Mucosa of descending colon (tissue), 3 donors: ENCODE data around the gene GNGT2. TPM values are rescaled to one million over a fixed set of nuclear protein-coding genes. Genes with fewer than 3 reads are reported as not detected.

Experiments used
- ATAC-seq: fragments of 200-7000 bp; cut with Tn5 transposase; one replicate; pipeline ENCODE4 v1.9.1; 2020; ENCODE audit warnings: mild to moderate bottlenecking, moderate library complexity
- DNase-seq, 3 donors: peaks; one replicate each; pipeline ENCODE4 v3.0.0-alpha.2; 2020
- H3K36me3 ChIP-seq: fragments of 200-600 bp; one replicate; pipeline ENCODE4 v1.8.0; 2021; ENCODE audit warnings: low read depth, mild to moderate bottlenecking
- H3K4me1 ChIP-seq: fragments of 200-600 bp; one replicate; pipeline ENCODE4 v1.8.0; 2021; ENCODE audit warnings: low read depth, mild to moderate bottlenecking
- H3K4me3 ChIP-seq: fragments of 200-600 bp; one replicate; pipeline ENCODE4 v1.8.0; 2021; ENCODE audit warnings: mild to moderate bottlenecking
- H3K9me3 ChIP-seq: fragments of 200-600 bp; one replicate; pipeline ENCODE4 v1.8.0; 2021; ENCODE audit warnings: mild to moderate bottlenecking
- intact Hi-C, 2 donors: fragments of 100-400 bp; cut with DNase I in 1 of 2; cut with micrococcal nuclease in 1 of 2; formaldehyde crosslinking; loops; one replicate each; pipeline versions ENCODE4 v1.11.0 to v1.11.1; 2022; cut with DNase I, micrococcal nuclease
- total RNA-seq, 3 donors: library from RNA; stranded (reverse); fragmentation: NEBNext Ultra II Directional in 2 of 3; extraction: Animal tissue kit (Norgen Biotek cat#: 25700) in 2 of 3; gene quantifications; one replicate each; pipeline versions ENCODE4 v1.2.1 to v1.2.4, GENCODE V29; 2021 to 2023
- TF ChIP-seq, protein P1 (sequence below): fragments of 200-600 bp; IDR thresholded peaks from one replicate; pipeline ENCODE4 v1.8.0; 2022; ENCODE audit warnings: antibody characterized with exemption, mild to moderate bottlenecking
- donor health status: DM: no; HTN: no; CAD: no; lungs with moderate emphysema.
- donor health status: DM: no; HTN: no; CAD: no.
- donor health status: DM: no; HTN: yes; CAD: no.

The GNGT2 gene
- total RNA-seq, 3 donors from 2014 or later = 0.89 to 1.7 (median 0.96) TPM

DNA sequence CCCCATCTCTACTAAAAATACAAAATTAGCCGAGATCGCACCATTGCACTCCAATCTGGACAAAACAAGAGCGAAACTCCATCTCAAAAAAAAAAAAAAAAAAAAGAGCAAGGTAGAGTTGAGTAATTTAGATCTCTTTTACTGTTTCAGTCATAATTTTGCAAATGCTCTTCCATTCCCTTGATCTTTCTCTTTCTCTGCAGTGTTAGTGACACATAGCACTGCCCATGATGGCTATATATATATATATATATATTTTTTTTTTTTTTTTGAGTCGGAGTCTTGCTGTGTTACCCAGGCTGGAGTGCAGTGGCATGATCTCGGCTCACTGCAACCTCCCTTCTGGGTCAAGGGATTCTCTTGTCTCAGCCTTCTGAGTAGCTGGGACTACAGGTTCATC lies 32.4 kb upstream of the GNGT2 start:
- H3K4me3 ChIP-seq = no peak overlapping the region
- no peaks in the 10 kb centered on the region for H3K9me3 ChIP-seq
- no peak for ATAC-seq
- no peaks in the 10 kb centered on the region for H3K36me3 ChIP-seq
- intact Hi-C loops = no loop called here
- no peak for DNase-seq
- H3K4me1 ChIP-seq = no peaks in the 10 kb centered on the region
- TF ChIP-seq, protein P1, sequence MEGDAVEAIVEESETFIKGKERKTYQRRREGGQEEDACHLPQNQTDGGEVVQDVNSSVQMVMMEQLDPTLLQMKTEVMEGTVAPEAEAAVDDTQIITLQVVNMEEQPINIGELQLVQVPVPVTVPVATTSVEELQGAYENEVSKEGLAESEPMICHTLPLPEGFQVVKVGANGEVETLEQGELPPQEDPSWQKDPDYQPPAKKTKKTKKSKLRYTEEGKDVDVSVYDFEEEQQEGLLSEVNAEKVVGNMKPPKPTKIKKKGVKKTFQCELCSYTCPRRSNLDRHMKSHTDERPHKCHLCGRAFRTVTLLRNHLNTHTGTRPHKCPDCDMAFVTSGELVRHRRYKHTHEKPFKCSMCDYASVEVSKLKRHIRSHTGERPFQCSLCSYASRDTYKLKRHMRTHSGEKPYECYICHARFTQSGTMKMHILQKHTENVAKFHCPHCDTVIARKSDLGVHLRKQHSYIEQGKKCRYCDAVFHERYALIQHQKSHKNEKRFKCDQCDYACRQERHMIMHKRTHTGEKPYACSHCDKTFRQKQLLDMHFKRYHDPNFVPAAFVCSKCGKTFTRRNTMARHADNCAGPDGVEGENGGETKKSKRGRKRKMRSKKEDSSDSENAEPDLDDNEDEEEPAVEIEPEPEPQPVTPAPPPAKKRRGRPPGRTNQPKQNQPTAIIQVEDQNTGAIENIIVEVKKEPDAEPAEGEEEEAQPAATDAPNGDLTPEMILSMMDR = no peak

DNA sequence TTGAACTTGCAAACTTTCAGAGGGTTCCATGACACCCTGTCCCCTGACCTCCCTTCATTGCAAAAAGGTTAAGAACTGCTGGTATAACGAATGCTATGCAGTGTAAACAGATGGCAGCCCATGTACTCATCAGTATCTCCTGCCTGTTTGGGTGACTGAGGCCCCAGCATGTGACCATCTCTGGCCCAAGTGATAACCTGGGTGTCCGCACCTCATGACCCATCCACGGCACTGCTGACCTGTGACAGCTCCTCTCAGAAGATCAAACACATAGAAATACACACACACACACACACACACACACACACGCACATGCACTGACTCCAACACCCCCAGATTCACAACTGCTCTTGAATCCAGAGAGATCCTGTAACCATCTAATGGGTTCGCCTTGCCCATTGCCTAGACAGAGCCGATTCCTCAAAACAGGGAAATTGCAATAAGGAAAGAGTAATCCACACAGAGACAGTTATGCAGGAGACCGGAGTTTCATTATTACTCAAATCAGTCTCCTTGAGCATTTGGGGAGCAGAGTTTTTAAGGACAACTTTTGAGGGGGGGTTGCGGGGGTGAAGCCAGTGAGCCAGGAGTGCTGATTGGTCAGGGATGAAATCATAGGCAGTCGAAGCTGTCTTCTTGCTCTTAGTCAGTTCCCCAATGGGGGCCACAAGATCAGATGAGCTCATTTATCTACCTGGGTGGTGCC lies 31.5 kb upstream of the GNGT2 start:
- no peak overlapping the region for H3K4me3 ChIP-seq
- no peak for ATAC-seq
- no peaks in the 10 kb centered on the region for H3K36me3 ChIP-seq
- no peaks in the 10 kb centered on the region for H3K9me3 ChIP-seq
- H3K4me1 ChIP-seq = no peaks in the 10 kb centered on the region
- DNase-seq = no peak
- TF ChIP-seq, protein P1 = no peak
- intact Hi-C loops = no loop called here

DNA sequence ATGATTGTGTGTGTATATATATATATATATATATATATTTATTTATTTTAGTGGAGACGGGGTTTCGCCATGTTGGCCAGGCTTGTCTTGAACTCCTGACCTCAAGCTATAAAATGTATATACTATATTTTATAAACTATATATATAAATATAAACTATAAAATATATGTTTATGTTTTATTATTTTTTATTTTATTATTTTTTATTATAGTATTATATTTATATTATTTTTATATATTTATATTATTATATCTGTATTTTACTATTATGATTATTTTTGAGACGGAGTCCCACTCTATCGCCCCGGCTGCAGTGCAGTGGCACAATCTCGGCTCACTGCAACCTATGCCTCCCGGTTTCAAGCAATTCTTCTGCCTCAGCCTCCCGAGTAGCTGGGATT lies 30.7 kb upstream of the GNGT2 start:
- no peaks in the 10 kb centered on the region for H3K9me3 ChIP-seq
- TF ChIP-seq, protein P1 = no peak
- DNase-seq (no peak), ATAC-seq (no peak)
- H3K4me3 ChIP-seq = no peak overlapping the region
- H3K4me1 ChIP-seq = no peaks in the 10 kb centered on the region
- no peaks in the 10 kb centered on the region for H3K36me3 ChIP-seq
- intact Hi-C loops = no loop called here

DNA sequence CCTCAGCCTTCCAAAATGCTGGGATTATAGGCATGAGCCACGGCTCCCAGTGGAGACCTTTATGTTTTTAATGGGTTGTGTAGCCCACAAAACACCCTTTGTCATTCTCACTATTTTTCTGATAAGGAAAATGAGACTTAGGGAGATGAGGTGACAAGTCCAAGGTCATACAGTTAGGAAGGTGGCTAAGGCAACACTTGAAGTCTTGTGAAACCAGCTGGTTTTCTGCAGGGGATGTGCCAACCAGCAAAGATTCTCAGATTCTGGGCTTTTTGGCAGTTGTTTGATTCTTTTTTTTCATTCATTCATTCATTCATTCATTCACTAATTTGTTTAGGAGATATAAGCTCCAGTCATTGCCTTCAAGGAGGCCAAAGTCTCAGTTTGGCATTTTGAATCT lies 30.2 kb upstream of the GNGT2 start:
- Histone ChIP-seq H3K9me3 (no peaks in the 10 kb centered on the region), H3K4me3 (no peak overlapping the region), H3K36me3 (no peaks in the 10 kb centered on the region), H3K4me1 (no peaks in the 10 kb centered on the region)
- DNase-seq (no peak), ATAC-seq (no peak)
- TF ChIP-seq, protein P1 = no peak
- intact Hi-C loops = no loop called here

DNA sequence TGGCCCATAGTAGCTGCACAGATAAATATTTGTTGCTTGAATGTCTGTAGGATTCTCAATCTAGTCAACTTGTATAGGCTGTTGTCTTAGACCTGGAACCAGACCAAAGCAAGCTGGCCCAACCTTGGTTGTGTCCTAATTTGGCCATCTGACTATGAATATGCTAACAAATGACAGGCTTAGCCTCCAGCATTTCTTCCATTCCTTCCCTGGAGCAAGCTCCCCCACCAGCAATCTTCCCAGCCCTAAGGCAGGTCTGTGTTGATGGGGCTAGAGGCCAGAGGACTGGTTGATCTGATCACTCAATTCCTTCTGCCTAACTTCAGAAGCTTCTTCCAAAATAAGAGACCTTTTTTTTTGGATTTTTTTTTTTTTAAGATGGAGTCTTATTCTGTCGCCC lies 29.6 kb upstream of the GNGT2 start:
- TF ChIP-seq, protein P1 = no peak
- DNase-seq (no peak), ATAC-seq (no peak)
- no peak overlapping the region for H3K4me3 ChIP-seq
- H3K36me3 ChIP-seq = no peaks in the 10 kb centered on the region
- H3K4me1 ChIP-seq = no peaks in the 10 kb centered on the region
- intact Hi-C loops = loop anchor here in 1 of 2 donors (10.0 kb wide), 1 partner anchor 55 kb away; no protein-coding TSS in a partner anchor
- H3K9me3 ChIP-seq = no peaks in the 10 kb centered on the region
